H1 (cell line): Measurements from ENCODE around the gene CARM1. TPM values are rescaled to one million over a fixed set of nuclear protein-coding genes. Genes with fewer than 3 reads are reported as not detected.

ENCODE experiments used
- CTCF ChIA-PET: fragments of 300-600 bp; sonication (Branson Sonifier 250); formaldehyde crosslinking; loops from one replicate; lab custom pipeline; 2021; ENCODE audit not compliant: partially characterized antibody; lab: Charles Lee
- POLR2A ChIA-PET: fragments of 300-600 bp; sonication (Branson Sonifier 250); formaldehyde crosslinking; loops from one replicate; lab custom pipeline; 2021; ENCODE audit warnings: inconsistent platforms; ENCODE audit not compliant: partially characterized antibody; lab: Charles Lee
- DNase-seq, 2 experiments: peaks; one replicate each; pipeline versions ENCODE4 v3.0.0 to v3.0.0-alpha.2; 2010 to 2022; ENCODE audit warnings: low spot score in 2 of 2, low read depth in 1 of 2, mixed read lengths in 1 of 2
- FAIRE-seq: peaks from 2 replicates; lab custom pipeline; 2011; peaks lifted over from hg19 to GRCh38; lab: Jason Lieb, UNC
- H2AFZ ChIP-seq: 2 replicates; pipeline ENCODE4 v1.8.1; 2012; ENCODE audit warnings: low read length, inconsistent platforms
- H2AK5ac ChIP-seq: 2 replicates; pipeline ENCODE4 v1.6.1; 2013; ENCODE audit warnings: low read depth, low read length
- H2BK120ac ChIP-seq: replicated peaks from 2 replicates; pipeline ENCODE3; 2013; ENCODE audit warnings: low read depth, low read length, inconsistent platforms
- H2BK12ac ChIP-seq: 2 replicates; pipeline ENCODE4 v1.6.1; 2013; ENCODE audit warnings: low read depth, low read length
- H2BK15ac ChIP-seq: 2 replicates; pipeline ENCODE4 v1.6.1; 2013; ENCODE audit warnings: low read length
- H2BK20ac ChIP-seq: 2 replicates; pipeline ENCODE4 v1.6.1; 2013; ENCODE audit warnings: low read length
- H2BK5ac ChIP-seq: 2 replicates; pipeline ENCODE4 v1.6.1; 2013; ENCODE audit warnings: low read depth, low read length
- H3K14ac ChIP-seq: 2 replicates; pipeline ENCODE4 v1.6.1; 2013; ENCODE audit warnings: inconsistent platforms; ENCODE audit not compliant: insufficient read length
- H3K18ac ChIP-seq: 2 replicates; pipeline ENCODE4 v1.6.1; 2013; ENCODE audit warnings: low read length; ENCODE audit errors: extremely low read depth
- H3K23ac ChIP-seq: 2 replicates; pipeline ENCODE4 v1.6.1; 2013; ENCODE audit warnings: inconsistent platforms; ENCODE audit not compliant: insufficient read length
- H3K23me2 ChIP-seq: 2 replicates; pipeline ENCODE4 v1.6.1; 2013; ENCODE audit warnings: low read depth, low read length
- H3K27ac ChIP-seq: 2 replicates; pipeline ENCODE4 v1.6.1; 2011; ENCODE audit warnings: low read depth, low read length, inconsistent platforms
- H3K27me3 ChIP-seq, 4 experiments: replicated peaks in 1 of 4; 1 replicate in 1 of 4; 2 replicates in 3 of 4; pipeline versions ENCODE4 v1.6.1 to v1.8.1; 2011 to 2013; ENCODE audit warnings: low read length in 3 of 4, mild to moderate bottlenecking in 3 of 4, inconsistent platforms in 2 of 4, mixed read lengths in 2 of 4, moderate library complexity in 1 of 4; ENCODE audit not compliant: control insufficient read depth in 3 of 4, insufficient read depth in 3 of 4; ENCODE audit errors: extremely low read depth in 1 of 4
- H3K36me3 ChIP-seq, 4 experiments: 2 replicates each; pipeline versions ENCODE4 v1.6.1 to v1.8.1; 2011 to 2013; ENCODE audit warnings: mild to moderate bottlenecking in 4 of 4, low read length in 3 of 4, moderate library complexity in 2 of 4, control low read depth in 1 of 4, inconsistent platforms in 1 of 4; ENCODE audit not compliant: insufficient read depth in 4 of 4, control insufficient read depth in 2 of 4
- H3K4ac ChIP-seq: replicated peaks from 2 replicates; pipeline ENCODE3; 2013; ENCODE audit warnings: low read length, low read depth, mixed read lengths, inconsistent platforms; ENCODE audit not compliant: insufficient read length
- H3K4me1 ChIP-seq, 4 experiments: replicated peaks in 1 of 4; 1 replicate in 1 of 4; 2 replicates in 3 of 4; pipeline versions ENCODE4 v1.6.1 to v1.8.1; 2011 to 2013; ENCODE audit warnings: low read length in 3 of 4, inconsistent platforms in 2 of 4, mixed read lengths in 1 of 4; ENCODE audit not compliant: insufficient read depth in 4 of 4, control insufficient read depth in 3 of 4
- H3K4me2 ChIP-seq, 2 experiments: 2 replicates each; pipeline versions ENCODE4 v1.6.1 to v1.8.1; 2011 to 2013; ENCODE audit warnings: low read depth in 2 of 2, low read length in 2 of 2, control low read depth in 1 of 2, inconsistent platforms in 1 of 2, mild to moderate bottlenecking in 1 of 2; ENCODE audit not compliant: insufficient read depth in 1 of 2
- H3K4me3 ChIP-seq, 4 experiments: fragments of 200-600, 300-600 bp in 1 of 4; sonication (generic), shearing (Covaris generic), sonication (Bioruptor Twin) in 1 of 4; 2 replicates each; pipeline versions ENCODE4 v1.5.1 to v1.8.1; 2011 to 2016; ENCODE audit warnings: low read length in 4 of 4, low read depth in 3 of 4, control low read depth in 2 of 4, inconsistent platforms in 2 of 4, mild to moderate bottlenecking in 2 of 4, mixed read lengths in 1 of 4, moderate library complexity in 1 of 4; ENCODE audit not compliant: insufficient read depth in 2 of 4; ENCODE audit errors: extremely low read depth in 1 of 4
- H3K56ac ChIP-seq: replicated peaks from 2 replicates; pipeline ENCODE3; 2013; ENCODE audit warnings: low read depth, mild to moderate bottlenecking, mixed read lengths, low read length, inconsistent platforms; ENCODE audit not compliant: insufficient read length
- H3K79me1 ChIP-seq: 2 replicates; pipeline ENCODE4 v1.6.1; 2013; ENCODE audit warnings: low read depth, low read length, control low read depth
- H3K79me2 ChIP-seq, 2 experiments: 2 replicates each; pipeline versions ENCODE4 v1.6.1 to v1.8.1; 2012 to 2013; ENCODE audit warnings: low read length in 2 of 2, mild to moderate bottlenecking in 2 of 2, inconsistent platforms in 1 of 2; ENCODE audit not compliant: insufficient read depth in 2 of 2, control insufficient read depth in 1 of 2
- H3K9ac ChIP-seq, 4 experiments: replicated peaks in 1 of 4; 1 replicate in 1 of 4; 2 replicates in 3 of 4; pipeline versions ENCODE4 v1.6.1 to v1.8.1; 2011 to 2013; ENCODE audit warnings: low read depth in 3 of 4, low read length in 3 of 4, control low read depth in 2 of 4, mild to moderate bottlenecking in 2 of 4, moderate library complexity in 2 of 4, inconsistent platforms in 1 of 4; ENCODE audit errors: extremely low read depth in 1 of 4
- H3K9me3 ChIP-seq, 2 experiments: 2 replicates each; pipeline versions ENCODE4 v1.6.1 to v1.8.1; 2012 to 2013; ENCODE audit warnings: mild to moderate bottlenecking in 2 of 2, moderate library complexity in 2 of 2, control low read depth in 1 of 2, inconsistent platforms in 1 of 2, low read depth in 1 of 2, low read length in 1 of 2, mixed read lengths in 1 of 2; ENCODE audit not compliant: insufficient read depth in 2 of 2
- H4K20me1 ChIP-seq, 2 experiments: replicated peaks in 1 of 2; 2 replicates each; pipeline versions ENCODE3 to v1.8.1; 2011 to 2013; ENCODE audit warnings: inconsistent platforms in 2 of 2, low read length in 2 of 2, mild to moderate bottlenecking in 1 of 2; ENCODE audit not compliant: insufficient read depth in 2 of 2, control insufficient read depth in 1 of 2
- H4K5ac ChIP-seq: 2 replicates; pipeline ENCODE4 v1.6.1; 2013; ENCODE audit warnings: low read length, low read depth, mixed read lengths, inconsistent platforms; ENCODE audit not compliant: insufficient read length
- H4K8ac ChIP-seq: 2 replicates; pipeline ENCODE4 v1.8.0; 2013; ENCODE audit warnings: mild to moderate bottlenecking, moderate library complexity, low read length, inconsistent platforms; ENCODE audit not compliant: insufficient read depth; ENCODE audit errors: extremely low read depth
- H4K91ac ChIP-seq: replicated peaks from 2 replicates; pipeline ENCODE3; 2013; ENCODE audit warnings: low read length, mixed read lengths, inconsistent platforms; ENCODE audit not compliant: insufficient read length
- SIN3A ChIP-seq, 2 experiments: IDR thresholded peaks in 1 of 2; conservative IDR thresholded peaks in 1 of 2; 2 replicates each; pipeline ENCODE4 v1.6.1; 2011 to 2012; ENCODE audit warnings: low read length in 2 of 2, improper control_type of control experiment in 1 of 2, low read depth in 1 of 2, mild to moderate bottlenecking in 1 of 2
- SP4 ChIP-seq: IDR thresholded peaks from 2 replicates; pipeline ENCODE4 v1.6.1; 2012; ENCODE audit warnings: low read length, inconsistent platforms
- TCF12 ChIP-seq: IDR thresholded peaks from 2 replicates; pipeline ENCODE4 v1.6.1; 2011; ENCODE audit warnings: low read depth, mild to moderate bottlenecking, low read length
- WGBS, 2 experiments: shearing (Covaris generic) in 1 of 2; methylation state at CpG; one replicate each; pipeline versions ENCODE4 v1.1.6 to v1.1.7; 2013 to 2015; ENCODE audit warnings: low lambda C conversion rate in 2 of 2, mixed read lengths in 2 of 2, inconsistent platforms in 1 of 2, low coverage in 1 of 2, missing lambda C conversion rate in 1 of 2; ENCODE audit not compliant: insufficient replicate concordance in 2 of 2, insufficient coverage in 1 of 2, insufficient read length in 1 of 2; ENCODE audit errors: extremely low coverage in 1 of 2, missing lambda C conversion rate in 1 of 2; 5-methylcytosine and 5-hydroxymethylcytosine counted together
- polyA plus RNA-seq, 7 experiments: library from polyadenylated mRNA; depleted of rRNA in 3 of 7; stranded (reverse) in 5 of 7; unstranded in 2 of 7; fragments of >200 nt in 5 of 7; fragments of 200-250 nt in 2 of 7; gene quantifications; 1 replicate in 5 of 7; 2 replicates in 1 of 7; 4 replicates in 1 of 7; pipeline versions ENCODE4 v1.2.1 to v1.2.3, GENCODE V29; 2011 to 2013; ENCODE audit warnings: missing spikeins in 2 of 7, mixed read lengths in 2 of 7
- total RNA-seq: library from RNA; stranded (reverse); fragmentation: NEBNext Ultra II Directional; extraction: Animal tissue kit (Norgen Biotek cat#: 25700); gene quantifications from 2 replicates; pipeline ENCODE4 v1.2.1, GENCODE V29; 2021
- TF ChIP-seq, protein P1 (sequence below), 3 experiments: IDR thresholded peaks; 1 replicate in 2 of 3; 2 replicates in 1 of 3; pipeline versions ENCODE4 v1.5.1 to v1.6.1; 2011; ENCODE audit warnings: low read length in 3 of 3, mild to moderate bottlenecking in 3 of 3, inconsistent platforms in 2 of 3, low read depth in 1 of 3, moderate library complexity in 1 of 3; ENCODE audit not compliant: insufficient read depth in 1 of 3; ENCODE audit errors: control extremely low read depth in 1 of 3

CARM1 gene
- total and polyA plus RNA-seq, 2 of the 8 experiments (the other 6 are each of a cell fraction or from before 2014, with no cell fraction given): 134 to 164 TPM

DNA sequence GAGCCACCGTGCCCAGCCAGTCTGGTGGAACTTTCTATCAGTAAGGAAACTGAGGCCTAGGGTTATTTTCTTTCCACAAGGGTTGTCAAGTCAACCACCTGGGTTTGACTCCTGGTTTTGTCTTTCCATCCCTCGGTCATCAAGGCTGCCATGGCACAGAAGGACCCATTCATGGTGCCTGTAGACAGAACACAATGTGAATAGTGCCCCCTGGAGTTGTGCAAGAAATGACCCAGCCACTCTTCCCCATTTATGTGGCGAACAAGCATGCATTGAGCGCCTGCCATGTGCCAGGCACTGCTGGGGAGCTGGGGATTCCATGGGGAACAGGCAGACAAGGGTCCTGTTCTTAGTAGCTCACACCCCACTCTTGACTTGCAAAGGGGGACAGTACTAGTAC, 93.5 kb downstream of the CARM1 start:
- Histone ChIP-seq H4K20me1 (peaks cover 9 to 14% of the 10 kb centered on the region in 2 experiments), H3K18ac (no peak overlapping the region), H2BK20ac (no peak overlapping the region), H2BK12ac (no peak overlapping the region), H3K56ac (no peak overlapping the region), H2AK5ac (0 out of 2 replicates have a peak overlapping the region, but pooled peaks have one; percentile 28), H3K23me2 (peaks cover 5% of the 10 kb centered on the region), H3K27ac (no peak overlapping the region), H3K9me3 (no peaks in the 10 kb centered on the region), H4K8ac (no peak overlapping the region), H3K23ac (no peak overlapping the region), H3K4ac (no peak overlapping the region), H3K36me3 (no peaks in the 10 kb centered on the region), H3K27me3 (no peaks in the 10 kb centered on the region), H3K4me2 (peak overlapping the region in 1 of 2 experiments; percentile 35; a peak in 1 of 4 replicates), H3K4me1 (peaks cover 0 to 12% (median 8%) of the 10 kb centered on the region in 4 experiments; a peak in 6 of 7 replicates), H2BK15ac (no peak overlapping the region), H3K14ac (no peak overlapping the region), H3K9ac (no peak overlapping the region), H3K79me1 (peaks cover 21% of the 10 kb centered on the region), H2BK5ac (peak overlapping the region; percentile 61; the same call in 1 of the 2 replicates), H2AFZ (no peak overlapping the region), H3K79me2 (peaks cover 50 to 82% of the 10 kb centered on the region in 2 experiments), H2BK120ac (no peak overlapping the region), H4K91ac (no peak overlapping the region), H4K5ac (no peak overlapping the region), H3K4me3 (no peak overlapping the region; a peak in 1 of 8 replicates)
- FAIRE-seq (no peak), DNase-seq (no peak)
- POLR2A ChIA-PET: interaction anchor here (0.8 to 0.9 kb wide), 2 partner anchors 18 to 126 kb away, joined by 3 read pairs; no protein-coding TSS in a partner anchor
- WGBS, 2 experiments: 88% methylated on average over 4 of the region's 4 CpGs; no CpG with 5 or more reads in 1 of the 2 experiments
- CTCF ChIA-PET: interaction anchor here (0.7 to 12.4 kb wide), 7 partner anchors 10 to 76 kb away, joined by 3 to 110 read pairs (median 4); no protein-coding TSS in a partner anchor
- TF ChIP-seq SIN3A (conservative IDR thresholded peaks at IDR 0.05 in 1 of 2, IDR thresholded peaks at IDR 0.05 in 1 of 2; ENCODE audit: low read depth in 1 of 2, low read length in 2 of 2) (no peak), SP4 (no peak), TCF12 (no peak)
- TF ChIP-seq, protein P1, sequence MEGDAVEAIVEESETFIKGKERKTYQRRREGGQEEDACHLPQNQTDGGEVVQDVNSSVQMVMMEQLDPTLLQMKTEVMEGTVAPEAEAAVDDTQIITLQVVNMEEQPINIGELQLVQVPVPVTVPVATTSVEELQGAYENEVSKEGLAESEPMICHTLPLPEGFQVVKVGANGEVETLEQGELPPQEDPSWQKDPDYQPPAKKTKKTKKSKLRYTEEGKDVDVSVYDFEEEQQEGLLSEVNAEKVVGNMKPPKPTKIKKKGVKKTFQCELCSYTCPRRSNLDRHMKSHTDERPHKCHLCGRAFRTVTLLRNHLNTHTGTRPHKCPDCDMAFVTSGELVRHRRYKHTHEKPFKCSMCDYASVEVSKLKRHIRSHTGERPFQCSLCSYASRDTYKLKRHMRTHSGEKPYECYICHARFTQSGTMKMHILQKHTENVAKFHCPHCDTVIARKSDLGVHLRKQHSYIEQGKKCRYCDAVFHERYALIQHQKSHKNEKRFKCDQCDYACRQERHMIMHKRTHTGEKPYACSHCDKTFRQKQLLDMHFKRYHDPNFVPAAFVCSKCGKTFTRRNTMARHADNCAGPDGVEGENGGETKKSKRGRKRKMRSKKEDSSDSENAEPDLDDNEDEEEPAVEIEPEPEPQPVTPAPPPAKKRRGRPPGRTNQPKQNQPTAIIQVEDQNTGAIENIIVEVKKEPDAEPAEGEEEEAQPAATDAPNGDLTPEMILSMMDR (IDR thresholded peaks at IDR 0.05; ENCODE audit: control extremely low read depth in 1 of 3, insufficient read depth in 1 of 3, low read depth in 1 of 3, low read length in 3 of 3): peak in 2 of 3 experiments; percentile 1 to 34; a peak in 2 of 4 replicates
- TF ChIP-seq, all 59 proteins: peak for 1
